Psoas muscle (tissue), 8 donors: ENCODE data around the gene DNAJC17. TPM values are rescaled to one million over a fixed set of nuclear protein-coding genes. Genes with fewer than 3 reads are reported as not detected.

Experiments used
- ATAC-seq, 4 donors: fragments of 200-7000 bp; cut with Tn5 transposase; one replicate each; pipeline ENCODE4 v1.9.1; 2020; ENCODE audit warnings: moderate library complexity in 3 of 4, mild to moderate bottlenecking in 2 of 4
- DNase-seq, 2 donors: peaks; one replicate each; pipeline ENCODE4 v3.0.0-alpha.2; 2020
- H3K27ac ChIP-seq: fragments of 200-600 bp; one replicate; pipeline ENCODE4 v1.8.0; 2022
- H3K27me3 ChIP-seq, 3 donors: fragments of 200-600 bp in 1 of 3; one replicate each; pipeline versions ENCODE4 v1.6.1 to v1.8.0; 2013 to 2022; ENCODE audit warnings: low read length in 2 of 3, mild to moderate bottlenecking in 2 of 3, moderate library complexity in 1 of 3; ENCODE audit not compliant: insufficient read depth in 3 of 3
- H3K36me3 ChIP-seq, 2 donors: fragments of 200-600 bp in 1 of 2; one replicate each; pipeline versions ENCODE4 v1.6.1 to v1.8.0; 2013 to 2022; ENCODE audit warnings: low read depth in 1 of 2, mild to moderate bottlenecking in 1 of 2, moderate library complexity in 1 of 2; ENCODE audit not compliant: insufficient read depth in 1 of 2
- H3K4me1 ChIP-seq: fragments of 200-600 bp; one replicate; pipeline ENCODE4 v1.8.0; 2022
- H3K4me3 ChIP-seq: fragments of 200-600 bp; one replicate; pipeline ENCODE4 v1.8.0; 2022; ENCODE audit warnings: mild to moderate bottlenecking
- H3K9me3 ChIP-seq: fragments of 200-600 bp; one replicate; pipeline ENCODE4 v1.8.0; 2022
- WGBS, 3 donors: extraction: QIAGEN DNeasy Blood & Tissue Kit; methylation state at CpG; one replicate each; pipeline versions ENCODE4 v1.1.6 to v1.1.7; 2013; 5-methylcytosine and 5-hydroxymethylcytosine counted together
- intact Hi-C, 2 donors: fragments of 100-400 bp; cut with DNase I; formaldehyde crosslinking; loops; one replicate each; pipeline versions ENCODE4 v1.11.0 to v1.14.2; 2022
- polyA plus RNA-seq, 3 donors: library from polyadenylated mRNA; stranded (reverse); fragments of 200-250 nt; gene quantifications; one replicate each; pipeline ENCODE4 v1.2.3, GENCODE V29; 2013
- total RNA-seq, 4 donors: library from RNA; stranded (reverse); fragmentation: NEBNext Ultra II Directional in 2 of 4; extraction: Animal tissue kit (Norgen Biotek cat#: 25700) in 2 of 4; gene quantifications; one replicate each; pipeline versions ENCODE4 v1.2.1 to v1.2.4, GENCODE V29; 2021 to 2023
- TF ChIP-seq, protein P1 (sequence below): fragments of 200-600 bp; IDR thresholded peaks from one replicate; pipeline ENCODE4 v1.8.0; 2022; ENCODE audit warnings: antibody characterized with exemption
- donor health status: healthy with polysubstance abuse.
- donor health status: DM: no; HTN: no; CAD: no; lungs with moderate emphysema.
- donor health status: Bipolar disorder and iron deficiency.
- donor health status: healthy.
- donor health status: DM: yes; HTN: yes; CAD: no.
- donor health status: DM: no; HTN: no; CAD: no.
- donor health status: DM: no; HTN: no; CAD: no.
- donor health status: DM: yes; HTN: yes; CAD: no.

The DNAJC17 gene
- total and polyA plus RNA-seq, 7 donors = 8.9 to 32.4 (median 16.6) TPM

- Histone ChIP-seq H3K36me3 (peaks cover 9 to 81% of the 10 kb centered on the region in 2 donors), H3K4me3 (no peak overlapping the region), H3K9me3 (no peaks in the 10 kb centered on the region), H3K27ac (no peak overlapping the region), H3K27me3 (no peaks in the 10 kb centered on the region), H3K4me1 (peaks cover 17% of the 10 kb centered on the region)
- no peak for ATAC-seq
- TF ChIP-seq, protein P1, sequence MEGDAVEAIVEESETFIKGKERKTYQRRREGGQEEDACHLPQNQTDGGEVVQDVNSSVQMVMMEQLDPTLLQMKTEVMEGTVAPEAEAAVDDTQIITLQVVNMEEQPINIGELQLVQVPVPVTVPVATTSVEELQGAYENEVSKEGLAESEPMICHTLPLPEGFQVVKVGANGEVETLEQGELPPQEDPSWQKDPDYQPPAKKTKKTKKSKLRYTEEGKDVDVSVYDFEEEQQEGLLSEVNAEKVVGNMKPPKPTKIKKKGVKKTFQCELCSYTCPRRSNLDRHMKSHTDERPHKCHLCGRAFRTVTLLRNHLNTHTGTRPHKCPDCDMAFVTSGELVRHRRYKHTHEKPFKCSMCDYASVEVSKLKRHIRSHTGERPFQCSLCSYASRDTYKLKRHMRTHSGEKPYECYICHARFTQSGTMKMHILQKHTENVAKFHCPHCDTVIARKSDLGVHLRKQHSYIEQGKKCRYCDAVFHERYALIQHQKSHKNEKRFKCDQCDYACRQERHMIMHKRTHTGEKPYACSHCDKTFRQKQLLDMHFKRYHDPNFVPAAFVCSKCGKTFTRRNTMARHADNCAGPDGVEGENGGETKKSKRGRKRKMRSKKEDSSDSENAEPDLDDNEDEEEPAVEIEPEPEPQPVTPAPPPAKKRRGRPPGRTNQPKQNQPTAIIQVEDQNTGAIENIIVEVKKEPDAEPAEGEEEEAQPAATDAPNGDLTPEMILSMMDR = no peak
- intact Hi-C loops = loop anchor here in 1 of 2 donors (5.0 kb wide), 1 partner anchor 52 kb away; the partner anchor contains the start of gene RAD51
- whole genome bisulfite sequencing, 3 donors = 95 to 100% (median 98%) methylated on average over 4 of the region's 4 CpGs
- DNase-seq = no peak
Measured at GRCh38 chr15:40749151-40749630, 58.1 kb downstream of the DNAJC17 start.

GRCh38 chr15:40747685-40748631 is 59.3 kb downstream of the DNAJC17 start:
- ATAC-seq = peak; percentile 68 to 83 (median 74)
- Histone ChIP-seq H3K27ac (peak overlapping the region; percentile 46), H3K4me1 (peaks cover 17% of the 10 kb centered on the region), H3K4me3 (no peak overlapping the region), H3K27me3 (no peaks in the 10 kb centered on the region), H3K9me3 (no peaks in the 10 kb centered on the region), H3K36me3 (peaks cover 9 to 84% of the 10 kb centered on the region in 2 donors)
- intact Hi-C loops = loop anchor here in 1 of 2 donors (5.0 kb wide), 1 partner anchor 51 kb away; the partner anchor contains the start of gene RAD51
- TF ChIP-seq, protein P1 = no peak
- 45 to 62% (median 48%) methylated on average over 7 of the region's 7 CpGs for WGBS, 3 donors
- DNase-seq = peak in 1 of 2 donors; percentile 62

DNA sequence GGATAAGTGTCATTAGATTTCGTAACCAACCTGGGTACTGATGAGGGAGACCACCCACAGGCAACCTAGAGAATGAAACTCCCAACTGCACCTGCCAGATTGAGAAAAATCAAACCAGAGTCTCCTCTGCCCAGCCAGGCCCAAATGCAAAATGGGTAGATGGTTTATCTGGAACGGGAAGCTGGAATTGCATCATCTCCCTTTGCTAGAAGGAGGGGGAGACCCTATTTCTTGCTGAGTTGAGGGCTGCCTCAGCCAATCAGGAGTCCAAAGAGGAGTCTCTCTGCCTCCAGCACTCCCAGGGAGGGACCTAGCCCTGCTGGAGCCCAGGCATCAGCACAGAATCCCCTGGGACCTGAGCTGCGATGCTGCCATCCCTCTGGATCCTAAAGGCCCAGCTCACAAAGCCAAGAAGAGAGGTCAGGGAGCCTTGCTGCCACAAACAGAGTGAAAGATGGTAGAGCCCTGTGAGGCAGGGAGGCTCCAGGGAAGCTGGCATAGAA is 60.3 kb downstream of the DNAJC17 start:
- no peaks in the 10 kb centered on the region for H3K27me3 ChIP-seq
- ATAC-seq (no peak), DNase-seq (no peak)
- H3K27ac ChIP-seq = no peak overlapping the region
- peaks cover 19% of the 10 kb centered on the region for H3K4me1 ChIP-seq
- H3K4me3 ChIP-seq = no peak overlapping the region
- H3K9me3 ChIP-seq = no peaks in the 10 kb centered on the region
- TF ChIP-seq, protein P1 = no peak
- WGBS, 3 donors = 53 to 75% (median 56%) methylated on average over 3 of the region's 3 CpGs
- peaks cover 9 to 84% of the 10 kb centered on the region in 2 donors for H3K36me3 ChIP-seq
- intact Hi-C loops = loop anchor here in 1 of 2 donors (5.0 kb wide), 1 partner anchor 50 kb away; the partner anchor contains the start of gene RAD51

DNA sequence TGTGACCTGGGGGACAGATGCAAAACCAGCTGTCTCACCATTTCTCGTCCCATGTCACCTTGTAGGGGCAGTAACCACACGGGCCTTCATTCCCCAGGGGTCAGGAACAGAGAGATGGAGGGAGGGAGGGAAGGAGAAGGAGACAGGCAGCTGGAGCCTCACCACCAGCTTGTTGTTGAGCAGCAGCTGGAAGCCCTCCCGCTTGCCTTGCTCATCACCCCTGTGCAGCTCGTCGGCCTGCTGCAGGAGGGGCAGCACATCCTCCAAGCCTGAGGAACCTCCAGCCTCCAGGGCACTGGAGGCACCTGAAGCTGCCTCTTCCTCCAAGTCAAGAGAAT is 62.5 kb downstream of the DNAJC17 start:
- Histone ChIP-seq H3K4me1 (peaks cover 24% of the 10 kb centered on the region), H3K9me3 (no peaks in the 10 kb centered on the region), H3K27ac (peak overlapping the region; percentile 67), H3K27me3 (no peaks in the 10 kb centered on the region), H3K4me3 (no peak overlapping the region), H3K36me3 (peaks cover 3 to 73% of the 10 kb centered on the region in 2 donors)
- intact Hi-C loops = loop anchor here in 1 of 2 donors (5.0 kb wide), 1 partner anchor 47 kb away; the partner anchor contains the start of gene RAD51
- no peak for DNase-seq
- TF ChIP-seq, protein P1 = no peak
- 50 to 83% (median 57%) methylated on average over 3 to 5 of the region's 5 CpGs for WGBS, 3 donors
- ATAC-seq = no peak
